Activated T-cell treated with anti-CD3 and anti-CD28 coated beads for 4 hours (primary cell): ENCODE results near the gene RGS19.

ENCODE experiments used
- DNase-seq: peaks from one replicate; pipeline ENCODE4 v3.0.0-alpha.2; 2020

RGS19 gene

DNA sequence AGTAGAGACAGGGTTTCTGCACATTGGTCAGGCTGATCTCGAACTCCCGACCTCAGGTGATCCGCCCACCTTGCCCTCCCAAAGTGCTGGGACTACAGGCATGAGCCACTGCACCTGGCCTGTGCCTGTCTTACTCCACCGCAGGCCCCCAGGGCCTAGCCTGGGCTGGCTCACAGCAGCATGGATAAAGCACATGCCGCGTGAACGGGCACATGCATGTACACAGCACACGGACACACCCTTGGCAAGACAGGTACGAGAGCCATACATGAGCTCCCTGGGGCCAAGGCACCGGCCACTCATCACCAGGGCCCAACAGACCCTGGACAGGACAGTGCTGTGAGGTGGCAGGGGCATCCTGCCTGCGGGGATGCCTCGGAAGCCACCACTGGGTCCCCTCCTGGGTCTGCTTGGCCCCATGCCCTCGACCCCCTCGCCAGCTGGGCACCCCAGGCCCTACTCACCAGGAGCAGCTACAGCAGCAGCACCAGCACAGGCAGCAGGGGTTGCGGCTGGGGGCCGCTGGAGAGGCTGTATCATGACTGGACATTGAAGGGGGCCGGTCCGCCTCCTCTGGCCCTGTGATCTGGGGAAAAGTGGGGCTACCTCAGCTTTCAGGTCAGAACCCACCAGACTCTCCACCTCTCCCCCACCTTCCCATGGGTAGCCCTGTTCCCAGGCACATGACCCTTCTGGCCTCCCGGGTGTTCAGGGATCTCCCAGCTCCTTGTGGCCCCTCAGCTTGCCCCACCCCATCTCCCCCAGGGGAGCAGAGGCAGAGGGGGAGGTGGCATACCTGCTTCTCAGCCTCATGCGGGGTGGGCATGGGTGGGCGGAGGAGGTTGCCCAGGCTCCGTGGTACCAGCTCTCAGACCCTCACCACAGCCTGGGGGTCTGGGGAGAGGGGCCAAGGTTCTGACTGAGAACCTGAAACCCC is 3.0 kb downstream of the RGS19 start:
- DNase-seq, result no peak

GRCh38 chr20:64075556-64075955 is 3.8 kb downstream of the RGS19 start:
- no peak for DNase-seq

GRCh38 chr20:64074963-64075362 is 4.4 kb downstream of the RGS19 start:
- no peak for DNase-seq

DNA sequence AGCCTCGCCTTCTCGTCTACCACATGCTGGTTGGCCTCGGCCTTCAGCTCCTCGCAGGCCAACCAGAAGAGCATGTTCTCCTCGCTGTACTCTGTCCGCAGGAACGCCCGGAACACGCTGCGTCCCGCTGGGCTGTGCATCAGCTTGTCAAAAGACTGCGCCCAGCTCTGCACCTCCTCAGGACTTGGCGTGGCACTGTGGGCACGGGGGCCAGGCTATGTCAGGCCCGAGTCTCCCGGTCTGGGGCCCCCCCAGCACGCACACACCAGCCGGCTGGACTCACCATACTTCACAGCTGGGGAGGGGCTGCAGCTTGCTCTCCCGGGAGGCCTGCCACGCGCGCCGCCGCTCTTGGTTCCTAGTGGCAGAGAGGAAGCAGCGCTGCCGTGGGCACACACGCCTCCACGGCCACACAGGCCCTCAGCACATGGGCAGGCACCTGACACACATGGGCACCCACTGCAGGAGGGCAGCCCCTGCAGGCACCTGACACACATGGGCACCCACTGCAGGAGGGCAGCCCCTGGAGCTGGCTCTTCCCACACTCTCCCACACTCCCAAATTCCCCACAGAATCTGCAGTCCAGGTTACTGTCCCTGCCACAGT is 5.0 kb downstream of the RGS19 start:
- DNase-seq, result no peak

- DNase-seq, result no peak
These were observed 5.7 kb downstream of the RGS19 start for GRCh38 chr20:64073476-64074183.

GRCh38 chr20:64072498-64073063 is 6.7 kb downstream of the RGS19 start:
- DNase-seq, result no peak

DNA sequence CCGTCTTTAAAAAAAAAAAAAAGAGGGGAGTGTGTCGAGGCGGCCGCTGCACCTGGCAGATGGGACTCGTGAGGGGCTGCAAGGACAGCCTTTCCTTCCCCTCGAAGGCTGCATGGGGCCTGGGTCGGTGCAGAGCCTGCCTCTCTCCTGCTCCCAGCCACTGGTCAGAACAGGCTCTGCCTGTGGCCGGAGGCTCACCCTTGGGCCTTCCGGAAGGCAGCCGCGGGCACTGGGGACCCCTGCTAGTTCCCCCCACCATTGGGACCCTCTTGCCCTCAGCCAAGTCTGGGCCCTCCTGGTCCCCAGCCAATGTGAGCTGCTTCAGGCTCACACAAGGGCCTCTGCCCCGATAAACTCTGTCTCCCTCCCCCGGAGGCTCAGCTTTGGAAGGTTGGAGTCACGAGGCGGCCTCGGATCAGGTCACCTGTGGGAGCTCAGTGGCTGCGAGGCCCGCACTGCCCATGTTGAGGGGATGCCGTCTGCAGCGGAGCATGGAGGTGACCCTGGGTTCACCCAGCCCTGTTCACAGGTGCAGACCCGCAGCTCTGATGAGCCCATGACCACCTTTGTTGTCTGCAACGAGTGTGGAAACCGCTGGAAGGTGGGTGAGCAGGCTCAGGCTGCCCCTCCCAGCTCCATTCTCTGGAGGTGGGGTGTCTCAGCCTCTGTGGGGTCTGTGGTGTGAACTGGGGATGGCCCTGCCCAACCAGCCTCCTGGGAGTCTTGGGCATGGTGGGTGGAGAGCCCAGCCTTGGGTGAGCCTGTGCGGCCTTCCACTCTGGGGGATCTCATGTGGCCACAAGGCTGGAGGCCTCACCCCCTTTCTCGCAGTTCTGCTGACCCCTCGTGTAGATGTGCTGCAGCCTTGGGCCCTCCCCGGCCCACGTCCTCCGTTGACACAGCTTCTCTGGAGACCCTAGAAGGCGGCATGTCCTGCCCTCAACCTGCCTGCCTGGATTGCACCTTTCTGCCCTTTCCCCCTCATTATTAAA is 7.7 kb downstream of the RGS19 start:
- no peak for DNase-seq

- DNase-seq, result no peak
These were observed 8.9 kb downstream of the RGS19 start for GRCh38 chr20:64070244-64070993.

GRCh38 chr20:64069614-64070243 is 9.6 kb downstream of the RGS19 start:
- no peak for DNase-seq

- DNase-seq, result no peak
These were observed 10.1 kb downstream of the RGS19 start for GRCh38 chr20:64069209-64069613.

GRCh38 chr20:64068386-64069208 is 10.7 kb downstream of the RGS19 start:
- DNase-seq, result no peak

- no peak for DNase-seq
These were observed 11.5 kb downstream of the RGS19 start for GRCh38 chr20:64067733-64068307.

DNA sequence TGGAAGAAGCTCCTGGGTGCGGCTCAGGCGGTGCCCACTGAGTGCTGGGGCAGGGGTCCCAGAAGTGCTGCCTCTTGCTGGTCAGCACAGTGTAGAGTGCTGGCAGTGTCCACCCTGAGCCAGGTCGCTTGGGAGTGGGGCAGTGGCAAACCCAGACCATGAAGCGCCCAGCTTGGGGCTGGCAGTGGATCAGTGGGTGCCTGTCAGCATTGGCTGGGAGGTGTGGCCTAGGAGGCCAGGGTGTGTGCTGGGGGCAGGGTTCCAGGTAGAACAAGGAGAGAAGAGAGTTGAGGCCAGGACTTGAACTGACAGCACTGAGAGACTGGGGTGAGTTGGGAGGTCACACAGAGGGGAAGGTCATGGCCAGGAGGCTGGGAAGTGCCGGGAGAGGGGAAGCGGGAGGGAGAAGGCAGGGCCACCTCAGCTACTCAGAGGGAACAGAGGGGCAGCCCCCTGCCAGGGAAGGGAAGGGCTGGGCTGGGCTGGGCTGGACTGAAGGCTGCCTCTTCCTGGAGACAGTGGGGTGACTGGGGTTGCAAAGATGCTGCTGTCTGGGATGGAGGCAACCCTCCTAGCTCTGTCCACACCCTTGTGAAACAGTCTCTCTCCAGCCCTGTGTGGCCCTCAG is 12.2 kb downstream of the RGS19 start:
- DNase-seq, result no peak

- no peak for DNase-seq
These were observed 13.4 kb downstream of the RGS19 start for GRCh38 chr20:64065974-64066343.

- no peak for DNase-seq
These were observed 14.0 kb downstream of the RGS19 start for GRCh38 chr20:64065062-64065973.

DNA sequence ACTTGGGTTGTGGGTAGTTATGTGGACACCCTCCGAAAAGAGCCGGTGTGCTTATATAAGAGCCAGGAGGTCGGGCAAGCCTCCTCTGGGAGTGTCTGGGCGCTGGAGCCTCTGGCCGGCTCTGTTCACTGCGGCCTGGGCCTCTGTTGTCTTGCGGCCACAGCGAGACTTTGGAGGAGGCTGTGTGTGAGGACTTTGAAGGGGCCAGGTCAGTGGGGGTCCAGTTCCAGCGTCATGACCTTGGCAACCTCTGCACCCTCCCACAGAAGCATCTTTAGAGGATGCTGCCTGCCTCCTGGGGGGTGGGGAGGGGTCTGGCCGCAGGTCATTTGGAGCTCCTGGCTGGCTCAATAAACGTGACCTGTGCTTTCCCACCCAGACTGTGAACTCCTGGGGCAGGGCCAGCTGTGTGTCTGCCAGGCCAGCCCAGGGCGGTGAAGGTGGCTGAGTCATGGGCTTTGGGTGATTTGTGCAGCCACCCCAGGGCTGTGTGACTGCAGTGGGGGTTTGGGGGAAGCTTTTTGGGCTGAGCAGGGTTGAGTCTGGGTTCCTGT is 15.1 kb downstream of the RGS19 start:
- no peak for DNase-seq

DNA sequence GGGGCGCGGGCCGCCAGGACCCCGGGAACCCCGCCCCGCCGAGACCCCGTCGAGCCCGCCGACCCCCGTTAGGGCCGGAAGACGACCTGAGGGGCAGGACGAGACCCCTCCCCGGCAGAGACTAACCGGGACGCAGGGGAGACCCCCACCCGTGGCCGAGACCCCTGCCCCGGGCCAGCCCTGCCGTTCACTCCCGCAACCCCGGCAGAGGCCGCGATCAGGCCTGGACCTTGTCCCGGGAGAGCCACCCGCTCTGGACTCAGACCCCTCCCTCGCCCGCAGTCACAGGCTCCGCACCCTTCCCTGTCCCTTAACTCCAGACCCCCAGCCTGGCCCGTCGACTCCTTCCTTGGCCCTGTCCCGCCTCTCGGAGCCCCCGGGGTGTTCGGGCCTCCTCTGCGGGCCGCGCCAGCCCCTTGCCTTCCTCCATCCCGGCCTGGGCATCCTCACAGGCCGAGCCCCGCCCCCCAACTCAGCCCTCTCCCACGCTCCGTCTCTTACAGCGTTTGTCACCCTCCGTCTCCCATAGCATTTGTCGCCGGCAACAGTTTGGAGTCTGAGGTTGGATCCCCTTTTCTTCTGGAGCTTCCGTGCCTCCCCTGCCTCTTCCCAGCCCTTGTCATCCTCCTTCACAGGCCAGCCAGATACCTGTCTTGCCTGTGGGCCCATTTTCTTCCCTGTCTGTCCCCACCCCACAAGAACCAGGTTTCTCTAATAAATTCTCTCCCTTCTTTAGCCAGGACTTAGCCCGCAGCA is 15.8 kb downstream of the RGS19 start:
- DNase-seq, result no peak
